ENCODE results near the gene TUBB6.

Gene TUBB6

DNA sequence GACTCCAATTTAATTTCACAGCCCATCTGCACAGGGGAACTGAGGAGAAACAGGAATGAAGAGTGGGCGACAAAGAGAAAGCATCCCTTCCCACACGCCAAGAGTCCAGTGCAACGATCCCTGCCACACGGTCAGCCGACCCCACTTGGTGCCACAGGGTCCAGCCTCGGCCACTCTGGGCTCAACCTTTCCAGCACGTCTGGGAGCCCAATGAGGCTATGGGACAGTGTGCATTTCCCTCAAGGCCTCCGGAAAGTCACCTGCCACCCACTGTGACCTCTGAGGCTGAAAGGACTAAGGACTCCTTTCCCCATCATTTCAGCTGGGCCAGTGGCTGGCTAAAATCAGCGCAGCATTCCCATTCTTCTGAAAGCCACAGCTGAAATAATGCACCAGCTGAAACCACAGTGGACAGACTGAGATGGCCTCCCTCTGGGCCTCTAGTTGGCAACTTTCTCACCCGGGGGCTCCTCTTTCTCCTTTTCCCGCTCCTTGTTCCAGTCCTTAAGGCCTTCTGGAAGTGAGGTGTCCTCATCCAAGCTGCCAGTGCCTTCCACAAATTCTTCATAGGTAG is 21.2 kb downstream of the TUBB6 start:
- H3K27ac Mint-ChIP-seq: no peak overlapping the region
- H3K4me3 Mint-ChIP-seq: no peak overlapping the region
- H3K4me1 Mint-ChIP-seq: peaks cover 4 to 13% of the 10 kb centered on the region in 2 donors
- H3K9me3 Mint-ChIP-seq: no peaks in the 10 kb centered on the region
- DNase-seq (no peak), ATAC-seq (replicated peaks) (no peak)
- H3K27me3 Mint-ChIP-seq: no peaks in the 10 kb centered on the region
- peaks cover 61 to 66% of the 10 kb centered on the region in 2 donors for H3K36me3 Mint-ChIP-seq

DNA sequence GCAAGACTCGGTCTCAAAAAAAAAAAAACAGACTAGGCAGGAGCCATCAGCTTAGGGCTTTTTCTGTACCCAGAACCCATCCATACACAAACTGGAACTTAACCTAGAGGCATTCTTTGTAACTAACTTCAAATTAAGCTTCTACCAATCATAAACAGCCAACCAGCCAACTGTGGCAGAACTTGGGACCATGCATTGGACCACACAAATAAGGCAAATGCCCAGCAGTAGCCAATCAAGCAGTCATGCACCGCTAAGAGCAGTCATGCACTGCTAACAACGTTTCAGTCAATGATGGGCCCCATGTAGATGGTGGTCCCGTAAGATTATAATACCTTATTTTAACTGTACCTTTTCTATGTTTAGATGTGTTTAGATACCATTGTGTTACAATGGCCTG is 22.7 kb downstream of the TUBB6 start:
- no peaks in the 10 kb centered on the region for H3K27me3 Mint-ChIP-seq
- peaks cover 4 to 13% of the 10 kb centered on the region in 2 donors for H3K4me1 Mint-ChIP-seq
- no peak for DNase-seq
- no peak overlapping the region for H3K27ac Mint-ChIP-seq
- ATAC-seq (replicated peaks): no peak
- H3K4me3 Mint-ChIP-seq: no peak overlapping the region
- H3K36me3 Mint-ChIP-seq: peaks cover 64 to 69% of the 10 kb centered on the region in 2 donors
- no peaks in the 10 kb centered on the region for H3K9me3 Mint-ChIP-seq

DNA sequence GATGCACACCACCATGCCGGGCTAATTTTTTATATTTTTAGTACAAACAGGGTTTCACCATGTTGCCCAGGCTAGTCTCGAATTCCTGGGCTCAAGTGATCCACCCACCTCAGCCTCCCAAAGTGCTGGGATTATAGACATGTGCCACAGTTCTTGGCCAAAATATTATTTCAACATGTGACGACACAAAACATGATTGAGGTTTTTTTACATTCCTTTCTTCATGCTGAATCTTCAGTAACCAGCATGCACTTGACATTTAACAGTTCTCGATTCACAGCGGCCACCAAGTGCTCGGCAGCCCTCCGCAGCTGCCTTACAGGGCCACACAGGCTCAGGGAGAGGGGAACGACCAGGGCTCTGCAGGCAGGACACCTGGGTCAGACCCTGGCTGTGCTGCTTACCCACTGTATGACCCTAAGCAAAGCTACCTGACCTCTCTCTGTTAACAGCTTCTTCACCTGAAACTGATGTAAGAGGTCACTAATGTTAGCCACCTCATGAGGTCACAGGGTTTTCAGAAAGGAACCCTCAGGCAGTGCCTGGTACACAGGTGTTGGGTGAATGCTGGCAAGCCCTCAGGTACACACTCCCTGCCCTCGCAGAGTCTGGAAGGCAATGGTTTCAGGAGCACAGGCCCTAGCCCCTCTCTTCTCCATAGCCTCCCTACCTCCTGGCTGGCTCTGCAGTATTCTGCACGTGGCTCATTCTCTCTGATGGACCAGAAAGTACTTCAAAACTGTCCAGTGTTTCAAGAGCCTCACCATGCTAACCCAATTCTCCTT is 25.7 kb downstream of the TUBB6 start:
- peaks cover 55 to 67% of the 10 kb centered on the region in 2 donors for H3K36me3 Mint-ChIP-seq
- no peak overlapping the region for H3K4me3 Mint-ChIP-seq
- no peak for ATAC-seq (replicated peaks)
- H3K4me1 Mint-ChIP-seq: no peaks in the 10 kb centered on the region
- no peaks in the 10 kb centered on the region for H3K27me3 Mint-ChIP-seq
- H3K9me3 Mint-ChIP-seq: no peaks in the 10 kb centered on the region
- no peak for DNase-seq
- peak overlapping the region; percentile 31 for H3K27ac Mint-ChIP-seq

DNA sequence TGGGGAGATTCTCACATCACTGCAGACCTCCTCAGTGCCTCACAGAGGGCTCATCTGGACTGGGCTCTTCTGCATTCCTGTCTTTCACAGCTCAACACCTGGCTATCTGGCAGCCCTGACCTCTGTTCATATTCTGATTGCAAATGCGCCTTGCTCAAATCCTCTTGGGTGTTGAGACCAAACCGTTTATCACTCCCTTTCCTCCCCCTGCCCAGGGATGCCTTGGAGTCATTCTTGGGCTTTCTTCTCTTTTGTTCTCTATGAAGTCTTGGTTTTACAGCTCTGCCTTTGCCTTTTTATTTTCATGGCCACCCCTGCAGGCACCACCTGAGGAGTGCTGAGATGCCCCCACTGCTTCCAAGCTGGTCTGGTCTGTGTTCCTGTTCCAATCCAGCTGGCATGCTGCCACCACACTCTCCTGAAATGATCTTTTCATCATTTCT is 26.3 kb downstream of the TUBB6 start:
- peaks cover 50 to 64% of the 10 kb centered on the region in 2 donors for H3K36me3 Mint-ChIP-seq
- DNase-seq (no peak), ATAC-seq (replicated peaks) (no peak)
- no peak overlapping the region for H3K4me3 Mint-ChIP-seq
- H3K27ac Mint-ChIP-seq: no peak overlapping the region
- no peaks in the 10 kb centered on the region for H3K9me3 Mint-ChIP-seq
- no peaks in the 10 kb centered on the region for H3K4me1 Mint-ChIP-seq
- H3K27me3 Mint-ChIP-seq: no peaks in the 10 kb centered on the region

DNA sequence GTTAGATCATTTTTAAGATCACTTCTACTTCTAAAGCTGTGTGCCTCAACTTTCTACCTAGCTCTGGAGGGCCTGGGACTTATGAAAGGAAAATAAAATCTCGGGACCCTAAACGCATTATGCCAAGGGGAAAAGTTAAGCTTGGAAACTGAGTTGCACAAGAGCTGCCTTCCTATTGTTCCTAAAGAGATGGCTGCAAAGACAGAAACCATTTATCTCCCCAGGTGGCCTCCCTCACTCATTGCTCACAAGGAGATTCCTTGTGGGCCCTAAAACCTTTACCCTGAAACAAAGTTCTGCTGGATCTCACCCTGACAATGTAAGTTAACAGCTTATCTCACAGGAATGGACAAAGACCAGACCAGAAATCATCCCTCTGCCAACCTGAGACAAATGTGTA is 26.8 kb downstream of the TUBB6 start:
- peaks cover 45 to 59% of the 10 kb centered on the region in 2 donors for H3K36me3 Mint-ChIP-seq

DNA sequence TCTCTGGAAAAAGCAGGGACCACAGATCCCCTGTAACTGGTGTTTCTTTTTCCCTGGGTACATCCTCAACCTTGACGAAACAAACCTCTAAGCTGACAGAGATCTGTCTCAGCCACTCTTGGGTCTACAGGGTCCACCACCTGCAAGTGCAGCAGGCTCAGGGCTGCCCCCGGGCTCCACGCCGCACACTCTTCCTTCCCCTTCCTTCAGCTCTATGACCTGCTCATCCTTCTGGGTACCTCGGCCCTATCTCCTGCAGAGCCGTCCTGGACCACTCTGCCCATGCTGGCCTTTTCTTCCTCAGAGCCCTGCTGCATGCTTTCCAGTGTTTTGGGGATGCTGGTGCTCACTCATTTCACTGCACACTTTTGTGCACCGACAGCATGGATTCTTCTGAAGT is 27.5 kb downstream of the TUBB6 start:
- peaks cover 47 to 57% of the 10 kb centered on the region in 2 donors for H3K36me3 Mint-ChIP-seq
- no peaks in the 10 kb centered on the region for H3K27me3 Mint-ChIP-seq
- no peak for DNase-seq
- no peaks in the 10 kb centered on the region for H3K4me1 Mint-ChIP-seq
- H3K4me3 Mint-ChIP-seq: no peak overlapping the region
- ATAC-seq (replicated peaks): no peak
- no peak overlapping the region for H3K27ac Mint-ChIP-seq
- H3K9me3 Mint-ChIP-seq: no peaks in the 10 kb centered on the region

More for the DNA sequence above, 26.8 kb downstream of the TUBB6 start:
- no peaks in the 10 kb centered on the region for H3K4me1 Mint-ChIP-seq
- H3K9me3 Mint-ChIP-seq: no peaks in the 10 kb centered on the region
- DNase-seq (no peak), ATAC-seq (replicated peaks) (no peak)
- no peaks in the 10 kb centered on the region for H3K27me3 Mint-ChIP-seq
- no peak overlapping the region for H3K4me3 Mint-ChIP-seq
- no peak overlapping the region for H3K27ac Mint-ChIP-seq

DNA sequence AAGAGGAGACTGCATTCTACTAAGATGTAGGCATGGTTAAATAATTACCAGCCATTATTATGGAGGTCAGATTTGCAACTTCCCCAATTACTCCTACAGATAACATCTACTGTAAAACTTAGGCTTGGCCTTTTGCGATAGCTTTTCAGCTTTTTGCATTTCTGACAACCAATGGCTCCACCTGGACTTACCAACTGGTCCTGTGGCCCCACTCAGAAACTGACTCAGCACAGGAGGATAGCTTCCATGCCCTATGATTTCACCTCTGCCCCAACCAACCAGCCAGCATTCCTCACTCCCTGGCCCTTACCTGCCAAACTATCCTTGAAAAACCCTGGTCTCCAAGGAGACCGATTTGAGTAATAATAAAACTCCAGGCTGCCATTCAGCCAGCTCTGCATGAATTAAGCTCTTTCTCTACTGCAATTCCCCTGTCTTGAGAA is 28.2 kb downstream of the TUBB6 start:
- Mint-ChIP-seq H3K27me3 (no peaks in the 10 kb centered on the region), H3K4me1 (no peaks in the 10 kb centered on the region), H3K9me3 (no peaks in the 10 kb centered on the region), H3K36me3 (peaks cover 46 to 54% of the 10 kb centered on the region in 2 donors), H3K27ac (no peak overlapping the region), H3K4me3 (no peak overlapping the region)
- ATAC-seq (replicated peaks) (no peak), DNase-seq (no peak)

DNA sequence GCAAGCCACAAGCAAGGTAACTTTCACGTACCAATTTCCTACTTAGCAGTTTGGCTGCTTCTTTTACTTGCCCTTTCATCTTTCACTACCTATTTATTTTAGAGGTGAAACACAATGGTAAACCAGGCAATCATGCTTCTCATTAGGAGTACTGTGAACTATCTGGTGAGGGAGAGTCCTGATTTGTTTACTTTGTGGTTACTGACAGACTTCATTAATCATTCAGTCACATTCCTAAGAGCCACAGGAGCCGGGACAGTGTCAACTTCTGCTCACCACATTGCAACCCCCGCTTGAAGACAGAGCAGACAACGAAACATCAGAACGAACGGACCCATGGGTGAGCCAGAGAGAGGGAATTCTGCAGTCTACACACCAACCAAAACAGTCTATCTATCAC is 28.8 kb downstream of the TUBB6 start:
- H3K4me1 Mint-ChIP-seq: no peaks in the 10 kb centered on the region
- peaks cover 45 to 53% of the 10 kb centered on the region in 2 donors for H3K36me3 Mint-ChIP-seq
- ATAC-seq (replicated peaks) (no peak), DNase-seq (no peak)
- no peaks in the 10 kb centered on the region for H3K9me3 Mint-ChIP-seq
- no peak overlapping the region for H3K27ac Mint-ChIP-seq
- H3K27me3 Mint-ChIP-seq: no peaks in the 10 kb centered on the region
- no peak overlapping the region for H3K4me3 Mint-ChIP-seq

DNA sequence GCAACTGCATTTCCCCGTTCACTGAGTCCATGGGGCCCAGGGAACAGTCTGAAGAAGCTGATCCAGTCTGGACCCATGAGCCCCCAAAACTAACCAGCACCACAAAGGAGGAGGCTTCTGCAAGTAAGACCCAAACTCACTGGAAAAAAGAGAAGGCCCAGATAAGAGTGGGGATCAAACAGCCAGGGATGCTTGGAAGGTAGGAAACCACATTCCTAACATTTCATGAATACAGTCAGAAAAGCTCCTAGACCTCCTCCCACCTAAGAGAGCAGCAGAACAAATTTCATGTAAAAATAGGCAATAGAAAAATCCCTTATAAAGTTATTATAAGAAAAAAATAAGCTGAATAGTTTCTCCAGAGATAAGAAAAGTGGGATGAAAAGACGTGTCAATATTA is 30.3 kb downstream of the TUBB6 start:
- Mint-ChIP-seq H3K27ac (no peak overlapping the region), H3K27me3 (no peaks in the 10 kb centered on the region), H3K4me3 (no peak overlapping the region), H3K9me3 (no peaks in the 10 kb centered on the region), H3K36me3 (peaks cover 56 to 65% of the 10 kb centered on the region in 2 donors), H3K4me1 (no peaks in the 10 kb centered on the region)
- no peak for DNase-seq
- ATAC-seq (replicated peaks): no peak

DNA sequence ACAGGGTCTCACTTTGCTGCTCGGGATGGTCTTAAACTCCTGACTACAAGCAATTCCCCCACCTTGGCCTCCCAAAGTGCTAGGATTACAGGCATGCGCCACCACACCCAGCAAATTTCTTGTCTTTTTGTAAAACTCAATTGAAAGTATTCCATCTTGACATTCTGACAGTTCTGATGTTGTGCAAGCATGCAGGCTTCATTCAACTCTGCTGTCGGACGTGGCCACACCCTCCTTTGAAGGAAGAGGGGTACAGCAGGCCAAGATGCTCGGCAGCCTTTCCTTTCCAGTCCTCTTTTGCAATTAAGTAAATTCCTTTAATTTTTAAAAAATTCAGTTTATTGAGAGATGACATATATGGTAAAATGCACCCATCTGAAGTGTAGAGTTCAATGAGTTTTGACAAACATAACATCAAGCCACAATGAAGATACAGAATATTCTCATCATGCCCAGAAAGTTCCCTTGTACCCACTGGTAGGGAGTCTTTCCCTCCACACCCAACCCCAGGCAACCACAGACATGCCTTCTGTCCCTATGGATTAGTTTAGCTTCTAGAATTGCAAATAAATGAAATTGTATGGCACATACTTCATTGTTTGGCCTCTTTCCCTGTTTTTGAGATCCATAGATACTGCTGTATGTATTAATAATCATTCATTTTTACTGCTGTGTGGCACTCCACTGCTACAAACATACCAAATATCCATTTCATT is 33.1 kb downstream of the TUBB6 start:
- Mint-ChIP-seq H3K4me3 (no peak overlapping the region), H3K9me3 (no peaks in the 10 kb centered on the region), H3K4me1 (no peaks in the 10 kb centered on the region), H3K27ac (no peak overlapping the region), H3K27me3 (no peaks in the 10 kb centered on the region), H3K36me3 (peaks cover 49 to 57% of the 10 kb centered on the region in 2 donors)
- no peak for ATAC-seq (replicated peaks)
- DNase-seq: no peak

DNA sequence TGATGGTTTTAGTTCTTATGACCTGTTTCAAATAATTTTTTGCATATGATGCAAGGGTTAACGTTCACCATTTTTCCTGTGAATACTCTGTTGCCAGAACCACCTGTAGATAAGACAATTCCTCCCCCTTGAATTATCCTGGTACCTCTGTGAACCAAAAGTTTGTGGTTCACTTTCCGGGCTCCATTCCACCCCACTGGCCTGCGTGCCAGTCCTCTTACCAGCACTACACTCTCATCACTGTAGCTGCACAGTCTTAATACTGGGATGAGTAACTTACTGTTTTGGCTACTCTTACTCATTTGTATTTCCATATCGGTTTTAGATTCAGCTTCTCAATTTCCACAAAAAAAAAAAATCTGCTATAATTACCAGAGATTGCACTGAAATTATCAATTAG is 34.6 kb downstream of the TUBB6 start:
- Mint-ChIP-seq H3K4me3 (no peak overlapping the region), H3K4me1 (no peaks in the 10 kb centered on the region)
- ATAC-seq (replicated peaks): no peak

DNA sequence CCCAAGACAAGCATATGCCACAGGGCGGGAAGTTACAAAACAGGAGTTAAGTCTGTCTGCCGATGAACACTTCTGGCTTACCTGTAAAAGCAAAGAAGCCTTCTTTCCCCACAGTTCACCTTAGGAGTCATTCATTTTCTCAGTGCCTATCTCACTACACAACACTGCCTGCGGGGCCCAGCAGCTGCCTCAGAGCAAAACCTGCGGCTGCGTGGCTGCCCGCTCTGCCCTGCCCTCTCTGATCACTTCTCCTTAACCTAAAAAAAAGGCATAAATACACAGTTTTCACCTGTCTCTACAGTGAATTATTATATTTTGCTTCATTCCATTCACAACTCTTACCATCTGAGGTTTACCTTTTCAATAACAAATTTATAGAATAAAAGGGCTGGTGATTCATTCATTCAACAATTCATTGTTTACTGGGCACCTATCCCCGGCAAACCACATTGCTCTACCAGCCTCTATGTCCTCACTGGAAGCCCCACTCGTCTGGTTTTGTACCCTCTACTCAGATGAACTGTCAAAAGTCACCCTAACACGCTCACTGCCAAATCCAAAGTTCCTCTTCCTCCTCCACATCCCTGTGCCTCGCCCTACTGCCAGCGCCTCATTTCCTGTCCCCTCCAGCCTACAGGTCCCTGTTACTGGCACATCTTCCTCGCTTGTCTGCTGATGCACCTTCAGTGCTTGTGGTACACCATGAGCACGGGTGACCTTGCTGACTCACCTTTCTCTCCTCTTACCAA is 37.6 kb downstream of the TUBB6 start:
- ATAC-seq (replicated peaks): no peak

More for the DNA sequence above, 34.6 kb downstream of the TUBB6 start:
- H3K36me3 Mint-ChIP-seq: peaks cover 50 to 56% of the 10 kb centered on the region in 2 donors
- H3K27ac Mint-ChIP-seq: no peak overlapping the region
- no peaks in the 10 kb centered on the region for H3K9me3 Mint-ChIP-seq
- no peaks in the 10 kb centered on the region for H3K27me3 Mint-ChIP-seq
- DNase-seq: no peak

DNA sequence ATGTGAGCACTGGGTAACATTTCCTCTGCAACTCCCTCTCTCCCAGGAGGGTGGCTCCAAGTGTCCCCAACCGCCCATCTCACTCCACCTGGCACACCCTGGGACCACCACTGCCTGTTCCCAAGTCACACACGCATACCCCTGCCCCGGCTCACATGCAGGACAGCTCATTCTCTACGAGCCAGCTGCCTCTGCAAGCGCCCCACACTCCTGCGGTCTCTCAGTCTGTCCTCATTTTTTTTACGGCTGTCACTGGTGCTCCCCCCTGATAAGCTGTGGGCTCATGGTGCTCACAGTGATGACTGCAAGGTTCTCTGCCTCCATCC is 38.2 kb downstream of the TUBB6 start:
- Mint-ChIP-seq H3K4me1 (no peaks in the 10 kb centered on the region), H3K4me3 (no peak overlapping the region), H3K36me3 (peaks cover 57 to 64% of the 10 kb centered on the region in 2 donors), H3K9me3 (no peaks in the 10 kb centered on the region), H3K27me3 (no peaks in the 10 kb centered on the region), H3K27ac (no peak overlapping the region)
- ATAC-seq (replicated peaks) (no peak), DNase-seq (no peak)

More for the DNA sequence above, 37.6 kb downstream of the TUBB6 start:
- Mint-ChIP-seq H3K36me3 (peaks cover 57 to 61% of the 10 kb centered on the region in 2 donors), H3K4me3 (no peak overlapping the region), H3K9me3 (no peaks in the 10 kb centered on the region), H3K4me1 (no peaks in the 10 kb centered on the region), H3K27ac (no peak overlapping the region), H3K27me3 (no peaks in the 10 kb centered on the region)
- DNase-seq: no peak

DNA sequence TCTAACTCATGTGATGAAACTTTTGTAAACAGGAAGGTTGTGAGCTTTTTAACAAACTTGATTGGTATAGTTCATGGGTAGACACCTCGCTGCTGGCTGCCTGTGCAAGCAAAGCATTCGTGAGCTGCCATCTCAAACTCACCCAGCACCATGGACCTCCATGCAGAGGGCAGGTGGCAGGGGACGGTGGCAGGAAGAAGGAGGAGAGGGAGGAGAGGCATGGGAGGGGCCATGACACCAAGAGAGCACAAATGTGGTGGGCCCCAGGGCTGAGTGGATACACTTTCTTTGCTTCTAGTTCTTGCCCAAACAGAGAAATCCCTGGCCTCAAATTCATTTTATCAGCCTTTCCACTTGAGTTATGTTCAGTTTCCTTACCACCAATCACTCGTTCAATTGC is 39.9 kb downstream of the TUBB6 start:
- no peaks in the 10 kb centered on the region for H3K27me3 Mint-ChIP-seq
- no peak overlapping the region for H3K27ac Mint-ChIP-seq
- no peak for DNase-seq
- H3K9me3 Mint-ChIP-seq: no peaks in the 10 kb centered on the region
- ATAC-seq (replicated peaks): no peak
- H3K4me3 Mint-ChIP-seq: no peak overlapping the region
- H3K36me3 Mint-ChIP-seq: peaks cover 53 to 62% of the 10 kb centered on the region in 2 donors
- no peaks in the 10 kb centered on the region for H3K4me1 Mint-ChIP-seq

All from stimulated activated naive B cell treated with anti-CD40 and anti-IgM and Interleukin-4, amounts not matched to agents 10 μg/mL and 1 μg/mL and 100 μg/mL, for 72 hours (primary cell).